Breast epithelium (tissue), 3 donors: ENCODE measurements around the gene ATP9B.

Experiments
- POLR2A ChIP-seq: fragments of 450-650 bp; IDR thresholded peaks from one replicate; pipeline ENCODE4 v1.6.1; 2016; ENCODE audit warnings: antibody characterized with exemption, mild to moderate bottlenecking, moderate library complexity
- TF ChIP-seq, protein P1 (sequence below), 3 donors: fragments of 450-650 bp; IDR thresholded peaks; one replicate each; pipeline ENCODE4 v1.5.1; 2016 to 2017; ENCODE audit warnings: antibody characterized with exemption in 3 of 3, mild to moderate bottlenecking in 3 of 3, moderate library complexity in 3 of 3

DNA sequence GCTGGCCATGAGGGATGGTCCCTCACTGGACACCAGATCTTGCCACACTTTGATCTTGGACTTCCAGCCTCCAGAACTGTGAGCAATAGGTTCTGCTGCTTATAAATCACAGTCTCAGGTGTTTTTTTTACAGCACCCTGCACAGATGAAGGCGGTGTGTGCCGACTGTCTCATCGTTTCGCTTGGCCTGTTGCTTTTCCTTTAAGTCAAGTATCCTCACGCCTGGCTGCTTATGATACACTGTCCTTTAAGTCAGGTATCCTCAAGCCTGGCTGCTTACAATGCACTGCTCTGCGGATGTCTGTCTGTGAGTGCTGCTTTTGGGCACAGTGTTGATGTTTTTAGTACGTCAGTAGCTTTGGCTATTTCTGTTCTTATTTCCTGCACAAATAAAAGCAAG is 49.3 kb upstream of the ATP9B start:
- TF ChIP-seq, protein P1, sequence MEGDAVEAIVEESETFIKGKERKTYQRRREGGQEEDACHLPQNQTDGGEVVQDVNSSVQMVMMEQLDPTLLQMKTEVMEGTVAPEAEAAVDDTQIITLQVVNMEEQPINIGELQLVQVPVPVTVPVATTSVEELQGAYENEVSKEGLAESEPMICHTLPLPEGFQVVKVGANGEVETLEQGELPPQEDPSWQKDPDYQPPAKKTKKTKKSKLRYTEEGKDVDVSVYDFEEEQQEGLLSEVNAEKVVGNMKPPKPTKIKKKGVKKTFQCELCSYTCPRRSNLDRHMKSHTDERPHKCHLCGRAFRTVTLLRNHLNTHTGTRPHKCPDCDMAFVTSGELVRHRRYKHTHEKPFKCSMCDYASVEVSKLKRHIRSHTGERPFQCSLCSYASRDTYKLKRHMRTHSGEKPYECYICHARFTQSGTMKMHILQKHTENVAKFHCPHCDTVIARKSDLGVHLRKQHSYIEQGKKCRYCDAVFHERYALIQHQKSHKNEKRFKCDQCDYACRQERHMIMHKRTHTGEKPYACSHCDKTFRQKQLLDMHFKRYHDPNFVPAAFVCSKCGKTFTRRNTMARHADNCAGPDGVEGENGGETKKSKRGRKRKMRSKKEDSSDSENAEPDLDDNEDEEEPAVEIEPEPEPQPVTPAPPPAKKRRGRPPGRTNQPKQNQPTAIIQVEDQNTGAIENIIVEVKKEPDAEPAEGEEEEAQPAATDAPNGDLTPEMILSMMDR (IDR thresholded peaks at IDR 0.05), result no peak
- TF ChIP-seq POLR2A, result no peak
